ENCODE results near the gene RBM39. TPM values are rescaled to one million over a fixed set of nuclear protein-coding genes. Genes with fewer than 3 reads are reported as not detected.
A peak's percentile ranks its signal among the peaks of the same experiment; 100 is the strongest.

RBM39 gene
- total and polyA plus RNA-seq, 9 of the 15 experiments (the other 6 are each of a cell fraction or from before 2014, with no cell fraction given) = 143 to 319 (median 228) TPM

- TF ChIP-seq ZNF592 (IDR thresholded peaks at IDR 0.05) (peak; percentile 93), NRF1 (conservative IDR thresholded peaks at IDR 0.05 in 1 of 2, IDR thresholded peaks at IDR 0.05 in 1 of 2) (peak; percentile 96 to 97), PHF20 (IDR thresholded peaks at IDR 0.05; ENCODE audit: partially characterized antibody) (peak; percentile 81), ELF2 (CRISPR knock-in tag; IDR thresholded peaks at IDR 0.05) (peak; percentile 91), E2F1 (CRISPR knock-in tag; IDR thresholded peaks at IDR 0.05) (peak; percentile 70; the same call in 1 of the 2 replicates), ATF7 (IDR thresholded peaks at IDR 0.05) (peak; percentile 97), SPI1 (IDR thresholded peaks at IDR 0.05; ENCODE audit: borderline replicate concordance, low read depth, low read length) (no peak; the same call in 1 of the 2 replicates), STAT5B (CRISPR knock-in tag; IDR thresholded peaks at IDR 0.05) (no peak), RREB1 (CRISPR knock-in tag; IDR thresholded peaks at IDR 0.05) (peak; percentile 6; the same call in 1 of the 2 replicates), CREB3L1 (IDR thresholded peaks at IDR 0.05; ENCODE audit: borderline replicate concordance, low read depth) (peak; percentile 61; the same call in 1 of the 2 replicates), TBL1XR1 (IDR thresholded peaks at IDR 0.05; ENCODE audit: low read length in 2 of 2) (0 out of 4 replicates have a peak, but pooled peaks of 1 of the 2 experiments have one; percentile 14), PHTF2 (CRISPR knock-in tag; IDR thresholded peaks at IDR 0.05) (no peak), PRPF4 (IDR thresholded peaks at IDR 0.05; ENCODE audit: insufficient read depth, low read depth, low read length, poor library complexity, severe bottlenecking) (peak; percentile 73), ZFX (CRISPR knock-in tag; IDR thresholded peaks at IDR 0.05) (peak; percentile 100)
These were observed 77.4 kb downstream of the RBM39 start, which contains the start of the genes CPNE1 and RBM12 (continued) for GRCh38 chr20:35664466-35665206.
